GM21526 (cell line): Measurements from ENCODE around the gene TRERF1.
"Not testable (repeated sequence)": the region's sequence is repeated elsewhere in the genome, so short reads cannot be mapped to it uniquely, and the experiment has no call there.

Experiments
- ATAC-seq: cut with Tn5 transposase; IDR thresholded peaks from one replicate; pipeline ENCODE4 v1.9.1; 2021; ENCODE audit warnings: moderate library complexity; ENCODE audit not compliant: unreplicated experiment, low FRiP score

The TRERF1 gene

GRCh38 chr6:42452171-42453030 lies 675 bp upstream of the TRERF1 start:
- ATAC-seq = no peak

- ATAC-seq = no peak
Observed at GRCh38 chr6:42450477-42451332, 1.0 kb downstream of the TRERF1 start.

GRCh38 chr6:42449917-42450476 lies 1.7 kb downstream of the TRERF1 start:
- no peak for ATAC-seq

- no peak for ATAC-seq
Observed at GRCh38 chr6:42448927-42449659, 2.6 kb downstream of the TRERF1 start.

GRCh38 chr6:42448391-42448790 lies 3.3 kb downstream of the TRERF1 start:
- ATAC-seq = no peak

GRCh38 chr6:42446996-42447395 lies 4.7 kb downstream of the TRERF1 start:
- ATAC-seq = no peak

- ATAC-seq = no peak
Observed at GRCh38 chr6:42446370-42446769, 5.4 kb downstream of the TRERF1 start.

GRCh38 chr6:42445955-42446354 lies 5.8 kb downstream of the TRERF1 start:
- not testable (repeated sequence) for ATAC-seq

- ATAC-seq = no peak
Observed at GRCh38 chr6:42443312-42444060, 8.2 kb downstream of the TRERF1 start.

GRCh38 chr6:42441697-42442081 lies 10.0 kb downstream of the TRERF1 start:
- no peak for ATAC-seq

- no peak for ATAC-seq
Observed at GRCh38 chr6:42440778-42441696, 10.7 kb downstream of the TRERF1 start.

GRCh38 chr6:42440027-42440426 lies 11.7 kb downstream of the TRERF1 start:
- no peak for ATAC-seq

GRCh38 chr6:42436825-42437224 lies 14.9 kb downstream of the TRERF1 start:
- no peak for ATAC-seq

- no peak for ATAC-seq
Observed at GRCh38 chr6:42434237-42434636, 17.5 kb downstream of the TRERF1 start.

- no peak for ATAC-seq
Observed at GRCh38 chr6:42433409-42433808, 18.3 kb downstream of the TRERF1 start.

GRCh38 chr6:42431877-42432276 lies 19.8 kb downstream of the TRERF1 start:
- no peak for ATAC-seq

- ATAC-seq = no peak
Observed at GRCh38 chr6:42431356-42431755, 20.4 kb downstream of the TRERF1 start.

GRCh38 chr6:42429836-42430235 lies 21.9 kb downstream of the TRERF1 start:
- ATAC-seq = no peak

GRCh38 chr6:42429042-42429585 lies 22.6 kb downstream of the TRERF1 start:
- ATAC-seq = no peak
